Coronary artery (tissue), 2 donors: ENCODE data around the gene SNRPA.
A peak's percentile ranks its signal among the peaks of the same experiment; 100 is the strongest.
"Not testable (repeated sequence)": the region's sequence is repeated elsewhere in the genome, so short reads cannot be mapped to it uniquely, and the experiment has no call there.

Experiments used
- DNase-seq: peaks from one replicate; pipeline ENCODE4 v3.0.0-alpha.2; 2017; ENCODE audit warnings: low spot score
- H3K27ac ChIP-seq, 2 donors: fragments of 200-600 bp; sonication (generic); one replicate each; pipeline ENCODE4 v1.5.1; 2016 to 2019
- H3K4me3 ChIP-seq: fragments of 200-600 bp; sonication (generic); 2 replicates; pipeline ENCODE4 v1.5.1; 2016; ENCODE audit warnings: mild to moderate bottlenecking, moderate library complexity
- TF ChIP-seq, protein P1 (sequence below): fragments of 200-600 bp; sonication (generic); IDR thresholded peaks from one replicate; pipeline ENCODE4 v1.5.1; 2019; ENCODE audit warnings: antibody characterized with exemption

Gene SNRPA

DNA sequence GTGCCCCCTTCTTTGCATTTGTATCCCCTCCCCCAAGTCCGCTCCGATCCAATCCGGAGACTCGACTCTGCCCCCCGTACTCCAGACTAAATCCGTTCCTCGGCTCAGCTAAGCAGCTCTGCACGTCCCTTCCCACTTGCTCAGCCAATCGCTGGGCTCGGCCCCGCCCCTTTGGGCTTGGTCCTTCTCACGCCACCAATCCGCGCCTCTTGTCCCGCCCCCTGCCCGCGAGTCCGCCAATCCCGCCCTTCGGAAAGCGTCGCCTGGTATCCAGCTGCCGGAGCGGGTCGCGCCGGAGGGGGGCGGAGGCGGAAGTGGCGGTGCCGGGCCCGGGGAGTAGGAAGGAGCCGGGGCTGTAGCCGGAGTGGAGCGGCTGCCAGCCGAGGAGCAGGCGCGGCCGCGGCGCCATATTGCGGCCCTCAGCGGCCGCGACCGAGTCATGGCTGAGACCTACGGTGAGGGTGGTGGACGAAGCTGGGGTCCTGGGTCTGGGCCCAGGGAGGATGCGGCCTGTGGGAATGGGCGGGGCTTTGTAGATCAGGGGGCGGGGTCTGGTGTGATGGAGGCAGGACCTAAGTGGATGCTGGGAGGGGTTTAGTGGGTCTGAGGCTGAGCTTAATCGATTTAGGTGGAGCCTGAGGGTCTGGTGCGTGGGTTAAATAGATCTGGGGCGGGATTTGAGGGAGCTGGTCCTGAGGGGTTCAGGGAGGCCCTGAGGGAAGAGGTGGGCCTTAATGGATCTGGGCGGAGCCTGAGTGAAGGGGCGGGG, 27.1 kb downstream of the SNRPA start, which contains the start of gene RAB4B:
Gene RAB4B (plus strand): TSS at position 311 of the 769 bp plus-strand sequence. CDS start 129 bp downstream, at position 440.
- DNase-seq: peak; percentile 100
- H3K27ac ChIP-seq: peak within 1 kb of the TSS; percentile 81 to 100
- TF ChIP-seq, protein P1, sequence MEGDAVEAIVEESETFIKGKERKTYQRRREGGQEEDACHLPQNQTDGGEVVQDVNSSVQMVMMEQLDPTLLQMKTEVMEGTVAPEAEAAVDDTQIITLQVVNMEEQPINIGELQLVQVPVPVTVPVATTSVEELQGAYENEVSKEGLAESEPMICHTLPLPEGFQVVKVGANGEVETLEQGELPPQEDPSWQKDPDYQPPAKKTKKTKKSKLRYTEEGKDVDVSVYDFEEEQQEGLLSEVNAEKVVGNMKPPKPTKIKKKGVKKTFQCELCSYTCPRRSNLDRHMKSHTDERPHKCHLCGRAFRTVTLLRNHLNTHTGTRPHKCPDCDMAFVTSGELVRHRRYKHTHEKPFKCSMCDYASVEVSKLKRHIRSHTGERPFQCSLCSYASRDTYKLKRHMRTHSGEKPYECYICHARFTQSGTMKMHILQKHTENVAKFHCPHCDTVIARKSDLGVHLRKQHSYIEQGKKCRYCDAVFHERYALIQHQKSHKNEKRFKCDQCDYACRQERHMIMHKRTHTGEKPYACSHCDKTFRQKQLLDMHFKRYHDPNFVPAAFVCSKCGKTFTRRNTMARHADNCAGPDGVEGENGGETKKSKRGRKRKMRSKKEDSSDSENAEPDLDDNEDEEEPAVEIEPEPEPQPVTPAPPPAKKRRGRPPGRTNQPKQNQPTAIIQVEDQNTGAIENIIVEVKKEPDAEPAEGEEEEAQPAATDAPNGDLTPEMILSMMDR: no peak
- H3K4me3 ChIP-seq: peak within 1 kb of the TSS; percentile 96

DNA sequence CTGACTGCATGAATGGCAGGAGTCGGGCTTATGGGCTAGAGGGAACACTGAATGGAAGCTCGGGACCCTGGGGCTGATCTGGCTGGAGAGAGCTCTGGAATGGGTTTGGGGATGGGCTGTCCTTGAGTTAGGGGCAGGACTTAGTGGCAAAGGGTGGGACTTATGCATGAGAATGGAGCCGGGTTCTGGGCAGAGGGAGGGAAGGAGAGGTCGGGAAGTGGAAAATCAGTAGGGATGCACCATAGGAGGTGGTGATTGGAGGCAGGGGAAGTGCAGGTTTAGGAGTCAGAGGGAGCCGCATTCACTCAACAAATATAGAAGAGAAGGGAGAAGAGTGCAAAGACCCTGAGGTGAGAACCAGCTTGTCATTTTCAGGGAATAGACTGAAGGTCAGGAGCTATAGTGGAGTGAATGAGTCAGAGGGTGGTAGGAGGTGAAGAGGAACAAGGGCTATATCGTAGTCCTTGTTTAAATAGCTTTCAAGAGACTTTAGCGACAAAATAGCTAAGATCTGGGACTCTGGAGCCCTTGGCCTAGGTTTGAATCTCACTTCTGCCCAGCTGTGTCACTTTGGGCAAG, 27.8 kb downstream of the SNRPA start:
- TF ChIP-seq, protein P1: no peak
- Histone ChIP-seq H3K27ac (peak overlapping the region; percentile 81 to 100), H3K4me3 (peak overlapping the region; percentile 96)
- no peak for DNase-seq

DNA sequence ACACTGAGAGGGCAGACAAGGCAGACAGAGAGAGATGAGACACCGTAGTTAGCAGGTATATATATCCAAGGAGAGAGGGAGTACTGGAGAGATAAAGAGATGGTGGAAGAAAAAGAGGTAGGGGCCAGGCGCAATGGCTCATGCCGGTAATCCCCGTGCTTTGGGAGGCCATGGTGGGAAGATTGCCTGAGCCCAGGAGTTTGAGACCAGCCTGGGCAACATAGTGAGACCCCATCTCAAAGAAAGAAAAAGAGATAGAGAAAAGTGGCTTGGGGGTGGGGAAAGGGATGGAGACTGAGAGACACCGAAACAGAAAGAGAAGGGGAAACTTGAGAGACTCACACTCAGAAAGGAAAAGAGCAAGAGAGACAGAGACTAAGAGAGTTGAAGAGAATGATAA, 29.6 kb downstream of the SNRPA start:
- no peak for DNase-seq
- TF ChIP-seq, protein P1: no peak
- H3K27ac ChIP-seq: no peak overlapping the region

DNA sequence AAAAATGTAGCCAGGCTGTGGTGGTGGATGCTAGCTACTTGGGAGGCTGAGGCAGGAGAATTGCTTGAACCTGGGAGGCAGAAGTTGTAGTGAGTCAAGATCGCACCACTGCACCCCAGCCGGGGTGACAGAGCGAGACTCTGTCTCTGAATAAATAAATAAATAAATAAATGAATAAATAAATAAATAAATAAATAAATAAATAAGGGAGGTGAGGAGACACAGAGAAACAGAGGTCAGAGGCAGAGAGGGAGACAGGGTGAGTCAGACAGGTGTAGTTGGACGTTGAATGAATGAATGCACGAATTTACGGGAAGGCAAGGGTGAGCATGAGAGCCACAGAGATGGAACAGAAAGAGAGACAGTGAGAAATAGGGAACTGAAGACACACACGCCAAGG, 30.1 kb downstream of the SNRPA start:
- DNase-seq: no peak
- no peak overlapping the region for H3K4me3 ChIP-seq
- TF ChIP-seq, protein P1: no peak
- no peak overlapping the region for H3K27ac ChIP-seq

More for the DNA sequence above, 29.6 kb downstream of the SNRPA start:
- H3K4me3 ChIP-seq: no peak overlapping the region

DNA sequence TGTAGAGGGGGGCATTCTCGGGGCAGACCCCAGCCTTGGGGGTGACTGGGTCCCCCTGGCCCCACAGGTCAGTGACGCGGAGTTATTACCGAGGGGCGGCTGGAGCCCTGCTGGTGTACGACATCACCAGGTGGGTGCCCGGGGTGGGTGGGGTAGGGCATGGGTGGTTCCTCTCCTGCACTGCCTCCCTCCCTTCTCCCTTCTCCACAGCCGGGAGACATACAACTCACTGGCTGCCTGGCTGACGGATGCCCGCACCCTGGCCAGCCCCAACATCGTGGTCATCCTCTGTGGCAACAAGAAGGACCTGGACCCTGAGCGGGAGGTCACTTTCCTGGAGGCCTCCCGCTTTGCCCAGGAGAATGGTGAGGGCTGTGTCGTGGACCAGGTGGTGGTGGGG, 32.7 kb downstream of the SNRPA start:
- TF ChIP-seq, protein P1: no peak
- Histone ChIP-seq H3K27ac (no peak overlapping the region), H3K4me3 (no peak overlapping the region)
- DNase-seq: no peak

DNA sequence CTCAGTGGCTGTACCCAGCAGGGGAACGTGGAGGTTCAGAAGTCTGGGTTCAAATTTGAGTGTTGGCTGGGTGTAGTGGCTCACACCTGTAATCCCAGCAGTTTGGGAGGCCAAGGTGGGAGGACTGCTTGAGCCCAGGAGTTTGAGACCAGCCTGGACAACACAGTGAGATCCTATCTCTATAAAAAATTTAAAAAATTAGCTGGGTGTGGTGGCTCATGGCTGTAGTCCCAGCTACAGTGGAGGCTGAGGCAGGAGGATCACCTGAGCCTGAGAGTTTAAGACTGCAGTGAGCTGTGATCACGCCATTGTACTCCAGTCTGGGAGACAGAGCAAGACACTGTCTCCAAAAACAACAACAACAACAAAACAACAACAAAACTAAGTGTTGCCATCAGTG, 33.1 kb downstream of the SNRPA start:
- not testable (repeated sequence) for DNase-seq, H3K27ac ChIP-seq, H3K4me3 ChIP-seq

DNA sequence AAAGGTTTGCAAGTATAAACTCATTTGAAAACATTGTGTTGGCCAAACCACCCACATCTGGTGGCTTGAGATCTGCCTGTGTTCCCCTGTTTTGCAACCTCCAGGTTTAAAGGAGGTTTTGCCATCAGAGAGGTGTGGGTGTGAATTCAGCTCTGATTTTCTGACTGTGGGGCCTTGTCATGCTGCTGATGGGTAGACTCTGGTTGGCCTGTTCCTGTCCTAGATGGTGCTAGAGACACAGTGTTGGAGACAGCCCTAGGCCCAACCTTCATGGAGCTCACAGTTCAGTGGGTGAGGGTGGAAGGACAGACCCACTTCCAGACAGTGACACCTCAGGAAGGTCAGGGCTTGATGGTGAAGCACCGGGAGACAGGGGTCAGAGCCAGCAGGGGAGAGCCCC, 34.5 kb downstream of the SNRPA start:
- H3K4me3 ChIP-seq: no peak overlapping the region
- TF ChIP-seq, protein P1: no peak
- peak overlapping the region in 1 of 2 donors; percentile 27 for H3K27ac ChIP-seq
- no peak for DNase-seq
